ENCODE results near the gene INAVA. TPM values are rescaled to one million over a fixed set of nuclear protein-coding genes. Genes with fewer than 3 reads are reported as not detected.
A peak's percentile ranks its signal among the peaks of the same experiment; 100 is the strongest.

INAVA gene
- total and polyA plus RNA-seq, 2 of the 13 experiments (the other 11 are each of a cell fraction or from before 2014, with no cell fraction given), result 6.0 to 13.5 TPM

GRCh38 chr1:200895443-200895789 is 716 bp downstream of the INAVA start (continued):
- TF ChIP-seq SNAPC4 (CRISPR knock-in tag; IDR thresholded peaks at IDR 0.05), result no peak
- no peak for TF ChIP-seq EHMT2 (IDR thresholded peaks at IDR 0.05; ENCODE audit: borderline replicate concordance, low read depth, low read length)
- TF ChIP-seq ZGPAT (CRISPR knock-in tag; IDR thresholded peaks at IDR 0.05), result no peak
- no peak for TF ChIP-seq ZNF138 (CRISPR knock-in tag; IDR thresholded peaks at IDR 0.05; ENCODE audit: low read depth)
- no peak for TF ChIP-seq POGZ (CRISPR knock-in tag; IDR thresholded peaks at IDR 0.05)
- no peak for TF ChIP-seq RERE (CRISPR knock-in tag; IDR thresholded peaks at IDR 0.05; ENCODE audit: low read depth)
- no peak for TF ChIP-seq SNAPC2 (CRISPR knock-in tag; IDR thresholded peaks at IDR 0.05)
- TF ChIP-seq ZFP90 (CRISPR knock-in tag; IDR thresholded peaks at IDR 0.05; ENCODE audit: borderline replicate concordance), result no peak
- no peak for TF ChIP-seq NCOA5 (CRISPR knock-in tag; IDR thresholded peaks at IDR 0.05)
- TF ChIP-seq RXRA (CRISPR knock-in tag; IDR thresholded peaks at IDR 0.05), result 0 out of 2 replicates have a peak, but pooled peaks have one; percentile 4
- TF ChIP-seq POLR2G (IDR thresholded peaks at IDR 0.05; ENCODE audit: low read depth, low read length), result peak; percentile 43; the same call in 1 of the 2 replicates
- no peak for TF ChIP-seq TEF (CRISPR knock-in tag; IDR thresholded peaks at IDR 0.05)
- TF ChIP-seq ERF (CRISPR knock-in tag; IDR thresholded peaks at IDR 0.05), result no peak
- no peak for TF ChIP-seq ZNF292 (CRISPR knock-in tag; IDR thresholded peaks at IDR 0.05; ENCODE audit: borderline replicate concordance, low read depth)
- no peak for TF ChIP-seq PHB2 (IDR thresholded peaks at IDR 0.05; ENCODE audit: partially characterized antibody)
- TF ChIP-seq TAF15 (IDR thresholded peaks at IDR 0.05; ENCODE audit: low read depth, low read length, poor library complexity, severe bottlenecking), result no peak
- TF ChIP-seq ZFX (CRISPR knock-in tag; IDR thresholded peaks at IDR 0.05; ENCODE audit: low read depth), result peak; percentile 18
- TF ChIP-seq SYNCRIP (IDR thresholded peaks at IDR 0.05; ENCODE audit: insufficient read depth, low read depth, low read length), result no peak
- TF ChIP-seq ZBTB8A (CRISPR knock-in tag; IDR thresholded peaks at IDR 0.05; ENCODE audit: borderline replicate concordance, low read depth), result no peak
